Activated naive CD4-positive, alpha-beta T cell treated with anti-CD3 and anti-CD28 coated beads for 36 hours (primary cell): Measurements from ENCODE around the gene AGBL5. TPM values are rescaled to one million over a fixed set of nuclear protein-coding genes. Genes with fewer than 3 reads are reported as not detected.

Experiments used
- CTCF ChIA-PET: fragments of 350-600 bp; sonication (Branson Sonifier 250); formaldehyde crosslinking; loops from one replicate; lab custom pipeline; 2021; ENCODE audit warnings: antibody characterized with exemption; lab: Charles Lee
- DNase-seq: peaks from one replicate; pipeline ENCODE4 v3.0.0-alpha.2; 2020
- H3K27ac Mint-ChIP-seq: one replicate; pipeline ENCODE4 v1.8.0; 2021; ENCODE audit warnings: mild to moderate bottlenecking, mixed read lengths
- H3K27me3 Mint-ChIP-seq: one replicate; pipeline ENCODE4 v1.8.0; 2021; ENCODE audit warnings: low read depth, mixed read lengths
- H3K36me3 Mint-ChIP-seq: one replicate; pipeline ENCODE4 v1.8.0; 2021; ENCODE audit warnings: low read depth, mixed read lengths
- H3K4me1 Mint-ChIP-seq: one replicate; pipeline ENCODE4 v1.8.0; 2021; ENCODE audit warnings: low read depth, mixed read lengths
- H3K4me3 Mint-ChIP-seq: one replicate; pipeline ENCODE4 v1.8.0; 2021; ENCODE audit warnings: mild to moderate bottlenecking, moderate library complexity, mixed read lengths
- H3K9me3 Mint-ChIP-seq: one replicate; pipeline ENCODE4 v1.8.0; 2021; ENCODE audit warnings: mixed read lengths
- intact Hi-C: fragments of 100-400 bp; cut with micrococcal nuclease; formaldehyde crosslinking; loops from one replicate; pipeline ENCODE4 v1.15.1; 2023
- total RNA-seq, 2 experiments: library from RNA; stranded (reverse); gene quantifications; one replicate each; pipeline ENCODE4 v1.2.3, GENCODE V29; 2021

Gene AGBL5
- total RNA-seq, 2 experiments from 2014 or later = 19.1 to 19.7 TPM

DNA sequence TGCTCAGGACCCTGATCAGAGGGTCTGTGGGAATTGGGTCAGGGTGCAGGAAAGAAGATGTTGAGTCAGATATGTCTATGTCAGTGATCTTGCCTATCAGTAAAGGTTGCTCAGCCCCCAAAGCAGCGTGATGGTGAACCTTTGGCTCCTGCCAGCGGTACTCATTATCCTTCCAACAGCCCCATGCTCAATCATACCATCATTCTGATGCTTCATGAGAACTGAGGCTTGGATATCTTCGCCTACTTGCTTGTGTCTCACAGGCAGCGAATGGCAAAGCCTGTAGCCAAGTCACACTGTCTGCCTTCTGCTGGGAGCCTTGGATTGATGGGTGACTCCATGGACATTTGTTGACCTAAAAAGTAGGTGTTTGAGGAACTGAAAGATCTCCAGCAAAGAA is 37.7 kb upstream of the AGBL5 start:
- Mint-ChIP-seq H3K27ac (no peak overlapping the region), H3K9me3 (no peaks in the 10 kb centered on the region), H3K4me1 (peaks cover 2% of the 10 kb centered on the region), H3K36me3 (no peaks in the 10 kb centered on the region), H3K4me3 (no peak overlapping the region), H3K27me3 (no peaks in the 10 kb centered on the region)
- CTCF ChIA-PET = interaction anchor here (1.3 kb wide), 1 partner anchor 54 kb away, joined by 5 read pairs; no protein-coding TSS in a partner anchor
- intact Hi-C loops = no loop called here
- DNase-seq = no peak

DNA sequence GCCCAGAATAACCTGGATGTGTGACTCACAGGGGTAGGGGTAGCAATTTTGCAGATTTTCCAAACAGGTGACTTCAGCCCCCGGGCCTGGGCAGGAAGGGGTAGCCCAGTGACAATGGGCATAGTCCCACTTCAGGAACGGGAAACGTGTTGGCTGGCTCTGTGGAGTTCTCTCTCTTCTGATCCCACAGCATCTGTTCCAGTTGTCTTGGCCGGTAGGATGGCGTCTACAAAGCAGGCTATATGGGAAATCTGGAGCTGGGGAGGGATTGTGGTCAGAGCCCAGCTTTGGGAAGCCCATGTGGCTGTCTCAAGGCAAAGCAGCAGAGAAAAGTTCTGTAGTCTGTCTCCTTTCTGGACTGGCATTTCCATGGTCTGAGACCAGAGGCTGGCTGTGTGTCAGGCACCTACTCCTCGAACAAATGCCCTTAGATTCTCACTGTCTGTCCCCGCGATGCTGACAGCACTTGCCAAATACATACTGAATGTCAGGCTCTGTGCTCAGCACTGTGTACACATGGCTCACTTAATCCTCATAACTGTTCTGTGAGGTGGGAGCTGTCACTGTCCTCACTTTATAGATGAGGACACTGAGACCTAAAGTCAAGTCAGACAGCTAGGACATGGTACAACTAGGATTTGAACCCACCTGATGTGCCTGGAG is 36.6 kb upstream of the AGBL5 start:
- no peak overlapping the region for H3K4me3 Mint-ChIP-seq
- H3K4me1 Mint-ChIP-seq = peaks cover 2% of the 10 kb centered on the region
- H3K27ac Mint-ChIP-seq = no peak overlapping the region
- H3K27me3 Mint-ChIP-seq = no peaks in the 10 kb centered on the region
- CTCF ChIA-PET = interaction anchor here (0.6 to 6.5 kb wide), 5 partner anchors 9 to 168 kb away, joined by 3 to 96 read pairs (median 14); partner anchors contain the start of gene DPYSL5
- no peaks in the 10 kb centered on the region for H3K9me3 Mint-ChIP-seq
- no peaks in the 10 kb centered on the region for H3K36me3 Mint-ChIP-seq
- intact Hi-C loops = loop anchor here (5.0 kb wide), 1 partner anchor 168 kb away; the partner anchor contains the start of gene DPYSL5
- no peak for DNase-seq

DNA sequence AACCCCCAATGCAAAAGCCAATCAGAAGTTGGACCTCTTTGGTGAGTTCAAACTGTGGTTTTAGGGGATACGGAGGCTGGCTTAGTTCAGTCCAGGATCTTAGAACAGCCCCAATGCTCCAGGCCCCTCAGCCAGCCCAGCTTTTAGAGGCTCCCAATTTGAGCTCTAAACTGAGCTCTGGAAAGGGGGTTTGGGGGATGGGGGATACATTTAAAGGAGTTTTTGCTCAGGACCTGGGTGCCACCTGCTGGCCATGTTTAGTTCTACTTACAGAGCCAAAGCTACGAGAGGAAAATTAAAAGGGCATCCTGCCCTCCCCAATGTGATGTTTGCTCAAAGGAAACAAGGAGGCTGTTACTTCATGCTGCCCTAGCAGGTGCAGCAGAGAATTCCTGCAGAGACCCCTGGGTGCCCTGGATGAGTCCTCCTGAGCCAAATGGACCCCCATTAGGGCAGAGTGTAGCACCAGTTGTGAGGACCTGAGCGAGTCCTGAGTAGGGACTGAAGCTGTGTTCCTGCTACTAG is 34.6 kb upstream of the AGBL5 start:
- Mint-ChIP-seq H3K27ac (no peak overlapping the region), H3K36me3 (no peaks in the 10 kb centered on the region), H3K4me3 (no peak overlapping the region), H3K4me1 (no peaks in the 10 kb centered on the region), H3K27me3 (no peaks in the 10 kb centered on the region), H3K9me3 (no peaks in the 10 kb centered on the region)
- DNase-seq = peak; percentile 70
- CTCF ChIA-PET = interaction anchor here (0.6 to 6.5 kb wide), 30 partner anchors 9 to 458 kb away, joined by 3 to 96 read pairs (median 4); partner anchors contain the start of genes DPYSL5, MAPRE3, PREB and TMEM214
- intact Hi-C loops = loop anchor here (1.0 to 5.0 kb wide), 2 partner anchors 56 to 170 kb away; partner anchors contain the start of gene DPYSL5

DNA sequence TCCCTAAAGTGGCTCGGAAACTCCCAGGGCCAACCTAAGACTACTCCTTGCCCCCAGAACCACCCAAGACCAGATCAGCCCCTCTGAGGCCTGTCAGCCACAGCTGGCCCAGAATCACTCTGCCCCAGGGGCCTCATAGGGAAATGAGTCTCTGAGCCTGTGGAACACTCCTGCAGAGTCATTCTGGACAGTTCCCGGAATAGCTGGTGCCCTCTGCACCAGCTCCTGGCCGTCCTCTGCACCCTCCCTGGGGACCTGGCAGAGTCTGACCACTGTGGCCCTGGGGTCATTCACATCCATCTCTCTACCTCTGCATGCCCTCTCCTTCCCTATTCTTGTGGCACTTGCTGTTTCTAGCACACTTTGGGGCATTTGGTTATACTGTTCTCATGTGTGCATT is 33.3 kb upstream of the AGBL5 start:
- CTCF ChIA-PET = interaction anchor here (0.6 to 6.5 kb wide), 6 partner anchors 11 to 1849 kb away, joined by 3 to 96 read pairs (median 14); partner anchors contain the start of gene DPYSL5
- Mint-ChIP-seq H3K4me1 (no peaks in the 10 kb centered on the region), H3K36me3 (no peaks in the 10 kb centered on the region), H3K9me3 (no peaks in the 10 kb centered on the region), H3K4me3 (no peak overlapping the region), H3K27ac (no peak overlapping the region), H3K27me3 (no peaks in the 10 kb centered on the region)
- intact Hi-C loops = loop anchor here (5.0 kb wide), 1 partner anchor 171 kb away; the partner anchor contains the start of gene DPYSL5
- no peak for DNase-seq

DNA sequence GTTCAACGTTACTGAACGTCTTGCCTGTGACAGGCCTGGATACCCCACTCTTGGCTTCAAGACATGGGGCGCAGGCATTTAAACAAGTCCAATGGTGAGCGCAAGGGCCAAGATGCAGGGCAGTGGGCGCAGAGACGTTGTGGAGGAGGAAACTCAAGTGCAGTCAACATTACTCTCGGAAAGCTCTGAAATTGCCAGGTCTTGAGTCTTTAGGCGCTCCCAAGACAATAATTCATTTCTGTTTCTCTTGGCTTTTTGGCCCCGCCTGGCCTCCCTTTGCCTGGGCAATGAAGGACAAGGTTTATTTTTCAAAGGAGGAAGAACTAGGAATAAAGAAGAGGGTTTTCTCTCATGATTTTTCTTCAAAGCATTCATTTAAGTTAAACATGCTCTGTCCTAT is 32.0 kb upstream of the AGBL5 start:
- no peaks in the 10 kb centered on the region for H3K4me1 Mint-ChIP-seq
- H3K36me3 Mint-ChIP-seq = no peaks in the 10 kb centered on the region
- intact Hi-C loops = loop anchor here (5.0 kb wide), 1 partner anchor 172 kb away; the partner anchor contains the start of gene DPYSL5
- H3K4me3 Mint-ChIP-seq = no peak overlapping the region
- DNase-seq = no peak
- no peak overlapping the region for H3K27ac Mint-ChIP-seq
- H3K9me3 Mint-ChIP-seq = no peaks in the 10 kb centered on the region
- H3K27me3 Mint-ChIP-seq = no peaks in the 10 kb centered on the region
- CTCF ChIA-PET = interaction anchor here (6.5 kb wide), 1 partner anchor 59 kb away, joined by 96 read pairs; no protein-coding TSS in a partner anchor

GRCh38 chr2:27019931-27020855 is 31.3 kb upstream of the AGBL5 start:
- H3K27me3 Mint-ChIP-seq = no peaks in the 10 kb centered on the region
- no peaks in the 10 kb centered on the region for H3K9me3 Mint-ChIP-seq
- DNase-seq = no peak
- H3K4me1 Mint-ChIP-seq = no peaks in the 10 kb centered on the region
- no peak overlapping the region for H3K27ac Mint-ChIP-seq
- no peak overlapping the region for H3K4me3 Mint-ChIP-seq
- CTCF ChIA-PET = interaction anchor here (6.5 kb wide), 1 partner anchor 60 kb away, joined by 96 read pairs; no protein-coding TSS in a partner anchor
- intact Hi-C loops = loop anchor here (5.0 kb wide), 1 partner anchor 173 kb away; the partner anchor contains the start of gene DPYSL5
- H3K36me3 Mint-ChIP-seq = no peaks in the 10 kb centered on the region

GRCh38 chr2:27021253-27022049 is 30.0 kb upstream of the AGBL5 start:
- Mint-ChIP-seq H3K27me3 (no peaks in the 10 kb centered on the region), H3K27ac (no peak overlapping the region), H3K36me3 (no peaks in the 10 kb centered on the region), H3K4me3 (no peak overlapping the region), H3K9me3 (no peaks in the 10 kb centered on the region), H3K4me1 (no peaks in the 10 kb centered on the region)
- DNase-seq = no peak
- CTCF ChIA-PET = no interaction called here
- intact Hi-C loops = no loop called here

DNA sequence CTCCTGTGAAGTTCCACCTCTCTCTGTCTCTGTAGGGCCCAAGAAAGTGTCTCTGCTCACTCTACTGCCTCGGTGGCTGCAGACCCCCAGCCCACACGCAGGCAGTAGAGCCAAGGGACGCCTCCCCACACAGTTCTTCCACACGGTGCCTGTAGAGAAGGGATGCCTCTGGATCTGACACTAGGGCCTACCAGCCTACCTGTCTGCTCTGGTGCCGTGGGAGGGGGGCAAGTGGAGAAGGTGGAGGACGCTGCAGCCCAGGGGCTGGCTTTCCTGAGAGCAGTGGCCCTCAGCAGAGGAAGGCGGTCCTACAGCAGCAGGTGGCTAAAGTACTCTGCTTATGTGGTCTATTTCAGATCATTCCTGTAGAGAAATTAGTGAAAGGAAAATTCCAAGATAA is 27.7 kb upstream of the AGBL5 start:
- CTCF ChIA-PET = interaction anchor here (0.6 to 1.4 kb wide), 3 partner anchors 8 to 177 kb away, joined by 3 to 5 read pairs (median 4); no protein-coding TSS in a partner anchor
- H3K27me3 Mint-ChIP-seq = no peaks in the 10 kb centered on the region
- intact Hi-C loops = no loop called here
- H3K27ac Mint-ChIP-seq = no peak overlapping the region
- no peak overlapping the region for H3K4me3 Mint-ChIP-seq
- no peaks in the 10 kb centered on the region for H3K36me3 Mint-ChIP-seq
- DNase-seq = no peak
- H3K4me1 Mint-ChIP-seq = no peaks in the 10 kb centered on the region
- H3K9me3 Mint-ChIP-seq = no peaks in the 10 kb centered on the region

- no peaks in the 10 kb centered on the region for H3K36me3 Mint-ChIP-seq
- H3K4me1 Mint-ChIP-seq = peaks cover 2% of the 10 kb centered on the region
- H3K9me3 Mint-ChIP-seq = no peaks in the 10 kb centered on the region
- H3K4me3 Mint-ChIP-seq = no peak overlapping the region
- H3K27me3 Mint-ChIP-seq = no peaks in the 10 kb centered on the region
- CTCF ChIA-PET = interaction anchor here (0.6 to 0.7 kb wide), 2 partner anchors 9 to 30 kb away, joined by 3 read pairs; no protein-coding TSS in a partner anchor
- no peak for DNase-seq
- no peak overlapping the region for H3K27ac Mint-ChIP-seq
- intact Hi-C loops = no loop called here
Observed at GRCh38 chr2:27024188-27024587, 27.3 kb upstream of the AGBL5 start.

DNA sequence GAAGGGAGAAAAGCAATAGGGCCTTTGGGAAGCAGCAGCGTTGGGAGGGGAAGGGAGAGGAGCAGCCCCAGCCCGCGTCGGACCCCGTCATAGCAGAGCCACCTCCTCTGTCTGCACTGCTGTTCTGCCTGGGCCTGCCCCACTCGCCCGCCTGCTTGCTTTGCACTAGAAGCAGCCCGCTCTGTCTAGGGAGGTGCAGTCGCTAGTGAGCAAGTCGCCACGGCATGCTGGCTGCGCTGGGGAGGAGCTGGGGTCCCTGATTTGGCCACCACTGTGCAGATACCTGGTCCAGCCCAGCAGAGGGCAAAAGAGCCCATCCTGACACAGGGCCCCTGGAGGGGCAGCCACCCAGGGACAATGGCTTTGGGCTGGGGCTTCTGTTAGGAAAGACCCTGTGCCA is 26.7 kb upstream of the AGBL5 start:
- no peak overlapping the region for H3K27ac Mint-ChIP-seq
- H3K36me3 Mint-ChIP-seq = no peaks in the 10 kb centered on the region
- H3K27me3 Mint-ChIP-seq = no peaks in the 10 kb centered on the region
- H3K4me3 Mint-ChIP-seq = no peak overlapping the region
- DNase-seq = no peak
- no peaks in the 10 kb centered on the region for H3K9me3 Mint-ChIP-seq
- CTCF ChIA-PET = interaction anchor here (0.7 to 1.2 kb wide), 2 partner anchors 30 to 255 kb away, joined by 3 read pairs; no protein-coding TSS in a partner anchor
- intact Hi-C loops = no loop called here
- peaks cover 2% of the 10 kb centered on the region for H3K4me1 Mint-ChIP-seq

- H3K4me3 Mint-ChIP-seq = no peak overlapping the region
- intact Hi-C loops = no loop called here
- no peaks in the 10 kb centered on the region for H3K36me3 Mint-ChIP-seq
- H3K27ac Mint-ChIP-seq = no peak overlapping the region
- peaks cover 2% of the 10 kb centered on the region for H3K4me1 Mint-ChIP-seq
- DNase-seq = no peak
- no peaks in the 10 kb centered on the region for H3K27me3 Mint-ChIP-seq
- CTCF ChIA-PET = interaction anchor here (0.8 to 2.2 kb wide), 5 partner anchors 9 to 255 kb away, joined by 3 to 8 read pairs (median 4); no protein-coding TSS in a partner anchor
- no peaks in the 10 kb centered on the region for H3K9me3 Mint-ChIP-seq
Observed at GRCh38 chr2:27025281-27025800, 26.1 kb upstream of the AGBL5 start.
